GM18867 (cell line): Measurements from ENCODE around the gene PPARD.
"Not testable (repeated sequence)": the region's sequence is repeated elsewhere in the genome, so short reads cannot be mapped to it uniquely, and the experiment has no call there.

Experiments
- ATAC-seq: cut with Tn5 transposase; IDR thresholded peaks from one replicate; pipeline ENCODE4 v1.9.1; 2021; ENCODE audit warnings: mild to moderate bottlenecking, moderate library complexity; ENCODE audit not compliant: unreplicated experiment

The PPARD gene

GRCh38 chr6:35403544-35404442 is 61.4 kb downstream of the PPARD start:
- no peak for ATAC-seq

- ATAC-seq: no peak
Observed at GRCh38 chr6:35406711-35407485, 64.5 kb downstream of the PPARD start.

GRCh38 chr6:35409245-35409644 is 66.9 kb downstream of the PPARD start:
- no peak for ATAC-seq

- ATAC-seq: no peak
Observed at GRCh38 chr6:35410131-35410530, 67.8 kb downstream of the PPARD start.

- no peak for ATAC-seq
Observed at GRCh38 chr6:35411066-35411465, 68.7 kb downstream of the PPARD start.

- ATAC-seq: no peak
Observed at GRCh38 chr6:35412102-35412501, 69.7 kb downstream of the PPARD start.

GRCh38 chr6:35413911-35414310 is 71.6 kb downstream of the PPARD start:
- ATAC-seq: no peak

GRCh38 chr6:35415065-35415891 is 72.9 kb downstream of the PPARD start:
- ATAC-seq: no peak

- no peak for ATAC-seq
Observed at GRCh38 chr6:35417979-35418661, 75.8 kb downstream of the PPARD start.

- no peak for ATAC-seq
Observed at GRCh38 chr6:35419417-35419816, 77.1 kb downstream of the PPARD start.

- ATAC-seq: no peak
Observed at GRCh38 chr6:35419961-35420360, 77.6 kb downstream of the PPARD start.

- no peak for ATAC-seq
Observed at GRCh38 chr6:35425284-35425683, 82.9 kb downstream of the PPARD start.

GRCh38 chr6:35426074-35426473 is 83.7 kb downstream of the PPARD start:
- no peak for ATAC-seq

GRCh38 chr6:35427435-35427834 is 85.1 kb downstream of the PPARD start:
- no peak for ATAC-seq

GRCh38 chr6:35427851-35428321 is 85.5 kb downstream of the PPARD start:
- no peak for ATAC-seq

- no peak for ATAC-seq
Observed at GRCh38 chr6:35428421-35429149, 86.2 kb downstream of the PPARD start.

- no peak for ATAC-seq
Observed at GRCh38 chr6:35429463-35429862, 87.1 kb downstream of the PPARD start.

GRCh38 chr6:35432291-35432690 is 89.9 kb downstream of the PPARD start:
- no peak for ATAC-seq

- ATAC-seq: not testable (repeated sequence)
Observed at GRCh38 chr6:35432702-35433101, 90.3 kb downstream of the PPARD start.
